IMR-90 (cell line): ENCODE data around the gene FAM3D. TPM values are rescaled to one million over a fixed set of nuclear protein-coding genes. Genes with fewer than 3 reads are reported as not detected.
A peak's percentile ranks its signal among the peaks of the same experiment; 100 is the strongest.

ENCODE experiments used
- ATAC-seq: fragments of 200-7000 bp; cut with Tn5 transposase; 2 replicates; pipeline ENCODE4 v1.9.1; 2020; ENCODE audit warnings: low read depth, mild to moderate bottlenecking, moderate library complexity
- BruUV-seq: library from RNA; stranded (reverse); fragments of 400-500 nt; replicated peaks from 2 replicates; lab custom pipeline; 2021; lab: Mats Ljungman, UMichigan
- CTCF ChIA-PET: fragments of 300-600 bp; formaldehyde crosslinking; extraction: SDS; loops from one replicate; lab custom pipeline; 2021; ENCODE audit warnings: antibody characterized with exemption; lab: Yijun Ruan, JAX
- POLR2A ChIA-PET: fragments of 300-600 bp; sonication (Branson Sonifier 250); formaldehyde crosslinking; loops from one replicate; lab custom pipeline; 2022; ENCODE audit warnings: antibody characterized with exemption; ENCODE audit not compliant: unreplicated experiment; lab: Charles Lee
- DNase-seq: peaks from one replicate; pipeline ENCODE4 v3.0.0; 2013
- H2AFZ ChIP-seq: replicated peaks from 2 replicates; pipeline ENCODE3; 2013; ENCODE audit warnings: low read length, mild to moderate bottlenecking; ENCODE audit not compliant: poor library complexity
- H2AK5ac ChIP-seq: 2 replicates; pipeline ENCODE4 v1.6.1; 2013; ENCODE audit warnings: low read depth, low read length, inconsistent platforms
- H2AK9ac ChIP-seq: replicated peaks from 2 replicates; pipeline ENCODE3; 2013; ENCODE audit warnings: mild to moderate bottlenecking, low read depth, low read length, moderate library complexity; ENCODE audit not compliant: poor library complexity
- H2BK120ac ChIP-seq: 2 replicates; pipeline ENCODE4 v1.6.1; 2013; ENCODE audit warnings: low read depth, low read length, inconsistent platforms
- H2BK15ac ChIP-seq: 3 replicates; pipeline ENCODE4 v1.6.1; 2013; ENCODE audit warnings: low read depth, low read length, inconsistent platforms
- H2BK20ac ChIP-seq: 2 replicates; pipeline ENCODE4 v1.6.1; 2013; ENCODE audit warnings: low read depth, mild to moderate bottlenecking, inconsistent platforms, low read length, moderate library complexity
- H2BK5ac ChIP-seq: 2 replicates; pipeline ENCODE4 v1.6.1; 2013; ENCODE audit warnings: mild to moderate bottlenecking, low read depth, low read length, inconsistent platforms; ENCODE audit not compliant: poor library complexity, severe bottlenecking
- H3K14ac ChIP-seq: replicated peaks from 2 replicates; pipeline ENCODE4 v1.6.1; 2013; ENCODE audit warnings: low read depth, low read length, inconsistent platforms
- H3K18ac ChIP-seq: 2 replicates; pipeline ENCODE4 v1.6.1; 2013; ENCODE audit warnings: low read depth, low read length, control low read depth
- H3K23ac ChIP-seq: 2 replicates; pipeline ENCODE4 v1.6.1; 2013; ENCODE audit warnings: low read depth, low read length, inconsistent platforms
- H3K27ac ChIP-seq: 2 replicates; pipeline ENCODE4 v1.5.1; 2013; ENCODE audit warnings: mild to moderate bottlenecking, control low read depth, low read length; ENCODE audit not compliant: insufficient read depth
- H3K27me3 ChIP-seq: 2 replicates; pipeline ENCODE4 v1.6.1; 2013; ENCODE audit warnings: low read length; ENCODE audit not compliant: control insufficient read depth, insufficient read depth
- H3K36me3 ChIP-seq: 2 replicates; pipeline ENCODE4 v1.6.1; 2013; ENCODE audit warnings: low read length, mixed read lengths; ENCODE audit not compliant: control insufficient read depth, insufficient read depth
- H3K4ac ChIP-seq: 2 replicates; pipeline ENCODE4 v1.6.1; 2013; ENCODE audit warnings: low read depth, low read length, inconsistent platforms
- H3K4me1 ChIP-seq: 2 replicates; pipeline ENCODE4 v1.6.1; 2013; ENCODE audit warnings: low read length, mixed read lengths; ENCODE audit not compliant: control insufficient read depth, insufficient read depth
- H3K4me2 ChIP-seq: 2 replicates; pipeline ENCODE4 v1.6.1; 2013; ENCODE audit warnings: low read depth, mild to moderate bottlenecking, control low read depth, low read length, moderate library complexity
- H3K4me3 ChIP-seq: 2 replicates; pipeline ENCODE4 v1.5.1; 2013; ENCODE audit warnings: low read depth, mild to moderate bottlenecking, control low read depth, low read length, moderate library complexity; ENCODE audit not compliant: insufficient read depth
- H3K56ac ChIP-seq: 2 replicates; pipeline ENCODE4 v1.6.1; 2013; ENCODE audit warnings: low read length, inconsistent platforms; ENCODE audit not compliant: insufficient read depth; ENCODE audit errors: extremely low read depth
- H3K79me1 ChIP-seq, 2 experiments: 2 replicates each; pipeline ENCODE4 v1.6.1; 2013; ENCODE audit warnings: low read length in 2 of 2, inconsistent platforms in 1 of 2, low read depth in 1 of 2
- H3K9ac ChIP-seq: 2 replicates; pipeline ENCODE4 v1.6.1; 2013; ENCODE audit warnings: low read depth, low read length, control low read depth
- H3K9me1 ChIP-seq: 2 replicates; pipeline ENCODE4 v1.6.1; 2013; ENCODE audit warnings: low read length, inconsistent platforms; ENCODE audit not compliant: insufficient read depth
- H3K9me3 ChIP-seq: 2 replicates; pipeline ENCODE4 v1.6.1; 2013; ENCODE audit warnings: low read length; ENCODE audit not compliant: control insufficient read depth, insufficient read depth
- H4K20me1 ChIP-seq: 2 replicates; pipeline ENCODE4 v1.6.1; 2013; ENCODE audit warnings: low read length, inconsistent platforms; ENCODE audit not compliant: insufficient read depth
- H4K5ac ChIP-seq: 2 replicates; pipeline ENCODE4 v1.6.1; 2013; ENCODE audit warnings: mild to moderate bottlenecking, low read depth, low read length, control low read depth
- H4K8ac ChIP-seq, 2 experiments: 2 replicates each; pipeline ENCODE4 v1.6.1; 2013; ENCODE audit warnings: low read depth in 2 of 2, low read length in 2 of 2, control low read depth in 1 of 2, inconsistent platforms in 1 of 2
- H4K91ac ChIP-seq: 2 replicates; pipeline ENCODE4 v1.6.1; 2013; ENCODE audit warnings: low read depth, low read length, inconsistent platforms; ENCODE audit not compliant: insufficient read depth
- CEBPB ChIP-seq: IDR thresholded peaks from 2 replicates; pipeline ENCODE4 v1.6.1; 2012; ENCODE audit warnings: low read depth, low read length, improper control_type of control experiment
- CHD1 ChIP-seq: IDR thresholded peaks from 2 replicates; pipeline ENCODE4 v1.6.1; 2012; ENCODE audit warnings: low read depth, low read length, improper control_type of control experiment
- ELK1 ChIP-seq: fragments of 150-350 bp; IDR thresholded peaks from 2 replicates; pipeline ENCODE4 v1.6.1; 2016; ENCODE audit warnings: low read depth, mild to moderate bottlenecking, low read length, moderate library complexity, borderline replicate concordance
- FOS ChIP-seq: fragments of 150-350 bp; IDR thresholded peaks from 2 replicates; pipeline ENCODE4 v1.6.1; 2016; ENCODE audit warnings: low read depth, low read length
- MAFK ChIP-seq: IDR thresholded peaks from 2 replicates; pipeline ENCODE4 v1.6.1; 2012; ENCODE audit warnings: low read depth, low read length, improper control_type of control experiment
- MAZ ChIP-seq: IDR thresholded peaks from 2 replicates; pipeline ENCODE4 v1.6.1; 2012; ENCODE audit warnings: low read depth, mild to moderate bottlenecking, low read length, improper control_type of control experiment, moderate library complexity, borderline replicate concordance
- MXI1 ChIP-seq: IDR thresholded peaks from 2 replicates; pipeline ENCODE4 v1.6.1; 2012; ENCODE audit warnings: low read depth, mild to moderate bottlenecking, low read length, moderate library complexity, borderline replicate concordance
- NFE2L2 ChIP-seq: fragments of 150-350 bp; IDR thresholded peaks from 2 replicates; pipeline ENCODE4 v1.6.1; 2016; ENCODE audit warnings: low read depth, mild to moderate bottlenecking, low read length
- POLR2A ChIP-seq: IDR thresholded peaks from 2 replicates; pipeline ENCODE4 v1.6.1; 2012; ENCODE audit warnings: mild to moderate bottlenecking, low read depth, low read length
- RAD21 ChIP-seq: IDR thresholded peaks from 2 replicates; pipeline ENCODE4 v1.6.1; 2012; ENCODE audit warnings: low read length, improper control_type of control experiment
- RCOR1 ChIP-seq: IDR thresholded peaks from 2 replicates; pipeline ENCODE4 v1.6.1; 2012; ENCODE audit warnings: mild to moderate bottlenecking, low read length, improper control_type of control experiment; ENCODE audit not compliant: insufficient replicate concordance
- SMC3 ChIP-seq: fragments of 150-350 bp; IDR thresholded peaks from 2 replicates; pipeline ENCODE4 v1.6.1; 2016; ENCODE audit warnings: low read depth, mild to moderate bottlenecking, antibody characterized with exemption, low read length, moderate library complexity
- USF2 ChIP-seq: fragments of 150-350 bp; IDR thresholded peaks from 2 replicates; pipeline ENCODE4 v1.6.1; 2017; ENCODE audit warnings: mild to moderate bottlenecking, antibody characterized with exemption, low read length, low read depth
- WGBS, 2 experiments: methylation state at CpG; one replicate each; pipeline versions ENCODE4 v1.1.5 to v1.1.7; 2013; ENCODE audit warnings: missing lambda C conversion rate in 2 of 2; ENCODE audit not compliant: insufficient read length in 1 of 2; ENCODE audit errors: extremely low coverage in 2 of 2; 5-methylcytosine and 5-hydroxymethylcytosine counted together
- dilution Hi-C: fragments of 300-500 bp; cut with HindIII; formaldehyde crosslinking; loops from one replicate; pipeline ENCODE4 v1.14.3; 2018; ENCODE audit warnings: low sequenced_read_pairs; ENCODE audit not compliant: unreplicated experiment
- in situ Hi-C: fragments of 300-500 bp; cut with MboI; formaldehyde crosslinking; loops from 3 replicates; pipeline ENCODE4 v1.14.3; 2019; ENCODE audit warnings: low sequenced_read_pairs, inconsistent platforms, mixed read lengths
- intact Hi-C: fragments of 100-400 bp; cut with micrococcal nuclease; formaldehyde crosslinking; loops from 2 replicates; pipeline ENCODE4 v1.10.0; 2022
- polyA plus RNA-seq, 3 experiments: library from polyadenylated mRNA; depleted of rRNA; stranded (reverse); fragments of >200 nt; gene quantifications; 2 replicates each; pipeline ENCODE4 v1.2.3, GENCODE V29; 2012; ENCODE audit warnings: low replicate concordance in 1 of 3
- total RNA-seq: library from RNA; depleted of rRNA; stranded (reverse); fragments of >200 nt; gene quantifications from 2 replicates; pipeline ENCODE4 v1.2.3, GENCODE V29; 2012

FAM3D gene
- total and polyA plus RNA-seq, 2 of the 4 experiments (the other 2 are of a cell fraction), result not detected

GRCh38 chr3:58613236-58614132 lies 53.1 kb downstream of the FAM3D start:
- Histone ChIP-seq H3K23ac (no peak overlapping the region), H3K4ac (no peak overlapping the region), H2AFZ (no peak overlapping the region), H3K27me3 (peaks cover 4% of the 10 kb centered on the region; the same call in 1 of the 2 replicates), H3K27ac (no peak overlapping the region), H4K5ac (no peak overlapping the region), H3K36me3 (no peaks in the 10 kb centered on the region), H2BK5ac (no peak overlapping the region), H3K9me1 (no peaks in the 10 kb centered on the region), H3K56ac (no peak overlapping the region), H3K18ac (no peak overlapping the region), H4K8ac (no peak overlapping the region), H3K79me1 (no peaks in the 10 kb centered on the region), H2AK5ac (no peak overlapping the region), H2BK15ac (no peak overlapping the region), H4K20me1 (no peaks in the 10 kb centered on the region), H3K4me3 (no peak overlapping the region), H3K14ac (no peak overlapping the region), H2BK20ac (no peak overlapping the region), H3K9me3 (no peaks in the 10 kb centered on the region), H3K9ac (no peak overlapping the region), H3K4me2 (no peak overlapping the region), H4K91ac (no peak overlapping the region), H2AK9ac (peak overlapping the region; percentile 15), H3K4me1 (peaks cover 6% of the 10 kb centered on the region; the same call in 1 of the 2 replicates), H2BK120ac (no peak overlapping the region)
- no peak for TF ChIP-seq USF2
- TF ChIP-seq CHD1, result no peak
- no peak for TF ChIP-seq POLR2A
- no peak for TF ChIP-seq MXI1
- no peak for TF ChIP-seq RAD21
- TF ChIP-seq CEBPB, result no peak
- no peak for TF ChIP-seq SMC3
- no peak for TF ChIP-seq MAZ
- no peak for TF ChIP-seq FOS
- TF ChIP-seq ELK1, result no peak
- TF ChIP-seq RCOR1, result no peak
- TF ChIP-seq NFE2L2, result no peak
- no peak for TF ChIP-seq MAFK
- no CpG with 5 or more reads among the region's 7 CpGs for WGBS, 2 experiments
- in situ Hi-C loops (no loop called here), intact Hi-C loops (no loop called here), dilution Hi-C loops (no loop called here)
- ATAC-seq, result no peak
- ChIA-PET POLR2A (no interaction called here), CTCF (no interaction called here)
- no peak for DNase-seq
- BruUV-seq, result no TSS peak
